OCI-LY1 (cell line): Measurements from ENCODE around the gene DUSP9.

Experiments
- CTCF ChIP-seq: fragments of 200-600 bp; sonication (generic), shearing (Covaris generic); IDR thresholded peaks from 2 replicates; pipeline ENCODE4 v1.5.1; 2017; ENCODE audit warnings: mild to moderate bottlenecking, antibody characterized with exemption, low read length, moderate library complexity, mixed read lengths
- EZH2 ChIP-seq: fragments of 200-600 bp; sonication (generic), shearing (Covaris generic); IDR thresholded peaks from 2 replicates; pipeline ENCODE4 v1.8.0; 2017; ENCODE audit warnings: borderline replicate concordance, mixed run types, mild to moderate bottlenecking, antibody characterized with exemption, low read length, moderate library complexity, mixed read lengths

- TF ChIP-seq CTCF (no peak), EZH2 (no peak)
Measured at GRCh38 chrX:153646620-153647373, at the start of gene DUSP9.
